H9 (cell line): Measurements from ENCODE around the gene METTL17. TPM values are rescaled to one million over a fixed set of nuclear protein-coding genes. Genes with fewer than 3 reads are reported as not detected.

ENCODE experiments used
- DNase-seq: peaks from one replicate; pipeline ENCODE4 v3.0.0-alpha.2; 2017
- H2AFZ ChIP-seq: one replicate; pipeline ENCODE4 v1.6.1; 2013; ENCODE audit warnings: mild to moderate bottlenecking, low read length, control low read depth, moderate library complexity
- H2AK5ac ChIP-seq: 2 replicates; pipeline ENCODE4 v1.6.1; 2013; ENCODE audit warnings: low read length, control low read depth, mixed read lengths; ENCODE audit not compliant: insufficient read length
- H2BK120ac ChIP-seq: one replicate; pipeline ENCODE4 v1.6.1; 2013; ENCODE audit warnings: low read depth, mild to moderate bottlenecking, low read length, control low read depth, inconsistent platforms; ENCODE audit not compliant: poor library complexity, severe bottlenecking
- H2BK12ac ChIP-seq: 2 replicates; pipeline ENCODE4 v1.6.1; 2013; ENCODE audit warnings: low read length, control low read depth, mixed read lengths, low read depth; ENCODE audit not compliant: insufficient read length
- H2BK15ac ChIP-seq: 2 replicates; pipeline ENCODE4 v1.6.1; 2013; ENCODE audit warnings: low read depth, low read length, control low read depth
- H2BK20ac ChIP-seq: one replicate; pipeline ENCODE4 v1.6.1; 2013; ENCODE audit warnings: low read depth, mild to moderate bottlenecking, low read length, control low read depth, inconsistent platforms; ENCODE audit not compliant: poor library complexity, severe bottlenecking
- H2BK5ac ChIP-seq: 2 replicates; pipeline ENCODE4 v1.6.1; 2013; ENCODE audit warnings: low read length, control low read depth, mixed read lengths; ENCODE audit not compliant: insufficient read length
- H3K14ac ChIP-seq: 2 replicates; pipeline ENCODE4 v1.6.1; 2013; ENCODE audit warnings: low read length, control low read depth; ENCODE audit not compliant: insufficient read depth
- H3K18ac ChIP-seq: 2 replicates; pipeline ENCODE4 v1.6.1; 2013; ENCODE audit warnings: low read depth, mild to moderate bottlenecking, mixed read lengths, low read length, control low read depth; ENCODE audit not compliant: insufficient read length
- H3K23ac ChIP-seq: 2 replicates; pipeline ENCODE4 v1.6.1; 2013; ENCODE audit warnings: low read length, control low read depth, mixed read lengths, low read depth; ENCODE audit not compliant: insufficient read length
- H3K23me2 ChIP-seq: 2 replicates; pipeline ENCODE4 v1.6.1; 2013; ENCODE audit warnings: low read depth, mild to moderate bottlenecking, mixed read lengths, low read length, control low read depth; ENCODE audit not compliant: insufficient read length, poor library complexity, severe bottlenecking
- H3K27ac ChIP-seq: 2 replicates; pipeline ENCODE4 v1.5.1; 2013; ENCODE audit warnings: low read length, control low read depth, mixed read lengths, low read depth; ENCODE audit not compliant: insufficient read length
- H3K27me3 ChIP-seq: 2 replicates; pipeline ENCODE4 v1.6.1; 2013; ENCODE audit warnings: low read length, control low read depth, inconsistent platforms; ENCODE audit not compliant: insufficient read depth
- H3K4ac ChIP-seq: 2 replicates; pipeline ENCODE4 v1.6.1; 2013; ENCODE audit warnings: low read depth, mild to moderate bottlenecking, control low read depth, inconsistent platforms, low read length, moderate library complexity
- H3K4me1 ChIP-seq: 2 replicates; pipeline ENCODE4 v1.6.1; 2013; ENCODE audit warnings: low read length, control low read depth, inconsistent platforms; ENCODE audit not compliant: insufficient read depth
- H3K4me2 ChIP-seq: 2 replicates; pipeline ENCODE4 v1.6.1; 2013; ENCODE audit warnings: low read length, control low read depth, mixed read lengths; ENCODE audit not compliant: insufficient read length, insufficient read depth
- H3K56ac ChIP-seq: 2 replicates; pipeline ENCODE4 v1.6.1; 2013; ENCODE audit warnings: low read depth, mild to moderate bottlenecking, mixed read lengths, low read length, control low read depth; ENCODE audit not compliant: insufficient read length
- H3K79me1 ChIP-seq: 2 replicates; pipeline ENCODE4 v1.6.1; 2013; ENCODE audit warnings: low read depth, mild to moderate bottlenecking, moderate library complexity, low read length, control low read depth, inconsistent platforms; ENCODE audit not compliant: insufficient read depth, poor library complexity, severe bottlenecking
- H3K79me2 ChIP-seq: 2 replicates; pipeline ENCODE4 v1.6.1; 2013; ENCODE audit warnings: low read length, control low read depth, inconsistent platforms; ENCODE audit not compliant: insufficient read depth
- H3K9ac ChIP-seq: 2 replicates; pipeline ENCODE4 v1.6.1; 2013; ENCODE audit warnings: low read length, control low read depth, mixed read lengths; ENCODE audit not compliant: insufficient read length; ENCODE audit errors: extremely low read depth
- H3K9me3 ChIP-seq: one replicate; pipeline ENCODE4 v1.6.1; 2013; ENCODE audit warnings: low read depth, low read length, inconsistent platforms; ENCODE audit not compliant: control insufficient read depth
- H3T11ph ChIP-seq: one replicate; pipeline ENCODE4 v1.6.1; 2013; ENCODE audit warnings: mild to moderate bottlenecking, low read length, control low read depth, inconsistent platforms
- H4K20me1 ChIP-seq: one replicate; pipeline ENCODE4 v1.6.1; 2013; ENCODE audit not compliant: control insufficient read depth, insufficient read length, insufficient read depth
- H4K5ac ChIP-seq: 2 replicates; pipeline ENCODE4 v1.6.1; 2013; ENCODE audit warnings: low read depth, mild to moderate bottlenecking, mixed read lengths, low read length, control low read depth; ENCODE audit not compliant: insufficient read length
- H4K8ac ChIP-seq: replicated peaks from 2 replicates; pipeline ENCODE4 v1.6.1; 2013; ENCODE audit warnings: low read length, control low read depth, mixed read lengths, low read depth; ENCODE audit not compliant: insufficient read length
- H4K91ac ChIP-seq: 2 replicates; pipeline ENCODE4 v1.6.1; 2013; ENCODE audit warnings: low read depth, mild to moderate bottlenecking, moderate library complexity, mixed read lengths, low read length, control low read depth; ENCODE audit not compliant: insufficient read length
- H3K27ac Mint-ChIP-seq, 3 experiments: 2 replicates in 2 of 3; 3 replicates in 1 of 3; pipeline ENCODE4 v1.8.0; 2020 to 2021; ENCODE audit warnings: mixed read lengths in 3 of 3, mild to moderate bottlenecking in 1 of 3, moderate library complexity in 1 of 3
- H3K27me3 Mint-ChIP-seq: 2 replicates; pipeline ENCODE4 v1.8.0; 2021; ENCODE audit warnings: low read depth, mild to moderate bottlenecking, moderate library complexity, mixed read lengths
- H3K36me3 Mint-ChIP-seq, 3 experiments: 2 replicates in 2 of 3; 3 replicates in 1 of 3; pipeline ENCODE4 v1.8.0; 2020 to 2021; ENCODE audit warnings: low read depth in 3 of 3, mixed read lengths in 3 of 3; ENCODE audit not compliant: insufficient read depth in 1 of 3
- H3K4me1 Mint-ChIP-seq, 2 experiments: 2 replicates each; pipeline ENCODE4 v1.8.0; 2020; ENCODE audit warnings: mixed read lengths in 2 of 2
- H3K4me3 Mint-ChIP-seq, 2 experiments: 2 replicates in 1 of 2; 3 replicates in 1 of 2; pipeline ENCODE4 v1.8.0; 2020 to 2021; ENCODE audit warnings: mild to moderate bottlenecking in 2 of 2, mixed read lengths in 2 of 2, moderate library complexity in 1 of 2
- H3K9me3 Mint-ChIP-seq, 2 experiments: 2 replicates in 1 of 2; 3 replicates in 1 of 2; pipeline ENCODE4 v1.8.0; 2020; ENCODE audit warnings: mild to moderate bottlenecking in 2 of 2, mixed read lengths in 2 of 2, moderate library complexity in 1 of 2
- CTCF ChIP-seq: fragments of 200-600 bp; sonication (generic); conservative IDR thresholded peaks from 3 replicates; pipeline ENCODE4 v1.8.0; 2021; ENCODE audit warnings: antibody characterized with exemption, mild to moderate bottlenecking
- WGBS: extraction: QIAGEN DNeasy Blood & Tissue Kit; methylation state at CpG from one replicate; pipeline ENCODE4 v1.1.7; 2013; ENCODE audit warnings: missing lambda C conversion rate, low lambda C conversion rate, mixed read lengths; ENCODE audit not compliant: insufficient read length; ENCODE audit errors: extremely low coverage; 5-methylcytosine and 5-hydroxymethylcytosine counted together
- total RNA-seq: library from RNA; stranded (reverse); gene quantifications from 2 replicates; pipeline ENCODE4 v1.2.1, GENCODE V29; 2021

The METTL17 gene
- total RNA-seq, 1 experiment from 2014 or later = 81.4 TPM

GRCh38 chr14:20980906-20981305 is 8.9 kb upstream of the METTL17 start:
- no peak overlapping the region for H2AFZ ChIP-seq
- no peak overlapping the region for H2BK20ac ChIP-seq
- no peaks in the 10 kb centered on the region for H4K20me1 ChIP-seq
- H3K9ac ChIP-seq = no peak overlapping the region
- no peak overlapping the region for H3K27ac Mint-ChIP-seq
- H3K27me3 Mint-ChIP-seq = peaks cover 8% of the 10 kb centered on the region
- no peak for TF ChIP-seq CTCF
- H4K91ac ChIP-seq = no peak overlapping the region
- H2BK120ac ChIP-seq = no peak overlapping the region
- no peak overlapping the region for H3T11ph ChIP-seq
- WGBS = no CpG with 5 or more reads among the region's 1 CpG
- H3K23me2 ChIP-seq = no peaks in the 10 kb centered on the region
- no peak overlapping the region for H4K5ac ChIP-seq
- no peak overlapping the region for H3K23ac ChIP-seq
- no peak overlapping the region for H2BK5ac ChIP-seq
- H3K9me3 ChIP-seq = no peaks in the 10 kb centered on the region
- H3K27ac ChIP-seq = no peak overlapping the region
- no peaks in the 10 kb centered on the region for H3K9me3 Mint-ChIP-seq
- H3K79me1 ChIP-seq = no peaks in the 10 kb centered on the region
- H3K14ac ChIP-seq = no peak overlapping the region
- no peak overlapping the region for H2BK15ac ChIP-seq
- no peak overlapping the region for H3K4me2 ChIP-seq
- H3K4me1 Mint-ChIP-seq = no peaks in the 10 kb centered on the region
- H2BK12ac ChIP-seq = no peak overlapping the region
- H3K56ac ChIP-seq = no peak overlapping the region
- no peaks in the 10 kb centered on the region for H3K79me2 ChIP-seq
- no peaks in the 10 kb centered on the region for H3K36me3 Mint-ChIP-seq
- H3K27me3 ChIP-seq = 0 out of 2 replicates have a peak, but pooled peaks cover 2% of the 10 kb centered on the region
- no peak overlapping the region for H2AK5ac ChIP-seq
- H3K18ac ChIP-seq = no peak overlapping the region
- H4K8ac ChIP-seq = no peak overlapping the region
- no peak overlapping the region for H3K4ac ChIP-seq
- H3K4me3 Mint-ChIP-seq = no peak overlapping the region
- H3K4me1 ChIP-seq = no peaks in the 10 kb centered on the region
- DNase-seq = no peak
